H1 (cell line): ENCODE measurements around the gene ADPRHL1. TPM values are rescaled to one million over a fixed set of nuclear protein-coding genes. Genes with fewer than 3 reads are reported as not detected.

Experiments
- CTCF ChIA-PET: fragments of 300-600 bp; sonication (Branson Sonifier 250); formaldehyde crosslinking; loops from one replicate; lab custom pipeline; 2021; ENCODE audit not compliant: partially characterized antibody; lab: Charles Lee
- POLR2A ChIA-PET: fragments of 300-600 bp; sonication (Branson Sonifier 250); formaldehyde crosslinking; loops from one replicate; lab custom pipeline; 2021; ENCODE audit warnings: inconsistent platforms; ENCODE audit not compliant: partially characterized antibody; lab: Charles Lee
- DNase-seq, 2 experiments: peaks; one replicate each; pipeline versions ENCODE4 v3.0.0 to v3.0.0-alpha.2; 2010 to 2022; ENCODE audit warnings: low spot score in 2 of 2, low read depth in 1 of 2, mixed read lengths in 1 of 2
- FAIRE-seq: peaks from 2 replicates; lab custom pipeline; 2011; peaks lifted over from hg19 to GRCh38; lab: Jason Lieb, UNC
- H2AFZ ChIP-seq: 2 replicates; pipeline ENCODE4 v1.8.1; 2012; ENCODE audit warnings: low read length, inconsistent platforms
- H2AK5ac ChIP-seq: 2 replicates; pipeline ENCODE4 v1.6.1; 2013; ENCODE audit warnings: low read depth, low read length
- H2BK120ac ChIP-seq: replicated peaks from 2 replicates; pipeline ENCODE3; 2013; ENCODE audit warnings: low read depth, low read length, inconsistent platforms
- H2BK12ac ChIP-seq: 2 replicates; pipeline ENCODE4 v1.6.1; 2013; ENCODE audit warnings: low read depth, low read length
- H2BK15ac ChIP-seq: 2 replicates; pipeline ENCODE4 v1.6.1; 2013; ENCODE audit warnings: low read length
- H2BK20ac ChIP-seq: 2 replicates; pipeline ENCODE4 v1.6.1; 2013; ENCODE audit warnings: low read length
- H2BK5ac ChIP-seq: 2 replicates; pipeline ENCODE4 v1.6.1; 2013; ENCODE audit warnings: low read depth, low read length
- H3K14ac ChIP-seq: 2 replicates; pipeline ENCODE4 v1.6.1; 2013; ENCODE audit warnings: inconsistent platforms; ENCODE audit not compliant: insufficient read length
- H3K18ac ChIP-seq: 2 replicates; pipeline ENCODE4 v1.6.1; 2013; ENCODE audit warnings: low read length; ENCODE audit errors: extremely low read depth
- H3K23ac ChIP-seq: 2 replicates; pipeline ENCODE4 v1.6.1; 2013; ENCODE audit warnings: inconsistent platforms; ENCODE audit not compliant: insufficient read length
- H3K23me2 ChIP-seq: 2 replicates; pipeline ENCODE4 v1.6.1; 2013; ENCODE audit warnings: low read depth, low read length
- H3K27ac ChIP-seq: 2 replicates; pipeline ENCODE4 v1.6.1; 2011; ENCODE audit warnings: low read depth, low read length, inconsistent platforms
- H3K27me3 ChIP-seq, 4 experiments: replicated peaks in 1 of 4; 1 replicate in 1 of 4; 2 replicates in 3 of 4; pipeline versions ENCODE4 v1.6.1 to v1.8.1; 2011 to 2013; ENCODE audit warnings: low read length in 3 of 4, mild to moderate bottlenecking in 3 of 4, inconsistent platforms in 2 of 4, mixed read lengths in 2 of 4, moderate library complexity in 1 of 4; ENCODE audit not compliant: control insufficient read depth in 3 of 4, insufficient read depth in 3 of 4; ENCODE audit errors: extremely low read depth in 1 of 4
- H3K36me3 ChIP-seq, 4 experiments: 2 replicates each; pipeline versions ENCODE4 v1.6.1 to v1.8.1; 2011 to 2013; ENCODE audit warnings: mild to moderate bottlenecking in 4 of 4, low read length in 3 of 4, moderate library complexity in 2 of 4, control low read depth in 1 of 4, inconsistent platforms in 1 of 4; ENCODE audit not compliant: insufficient read depth in 4 of 4, control insufficient read depth in 2 of 4
- H3K4ac ChIP-seq: replicated peaks from 2 replicates; pipeline ENCODE3; 2013; ENCODE audit warnings: low read length, low read depth, mixed read lengths, inconsistent platforms; ENCODE audit not compliant: insufficient read length
- H3K4me1 ChIP-seq, 4 experiments: replicated peaks in 1 of 4; 1 replicate in 1 of 4; 2 replicates in 3 of 4; pipeline versions ENCODE4 v1.6.1 to v1.8.1; 2011 to 2013; ENCODE audit warnings: low read length in 3 of 4, inconsistent platforms in 2 of 4, mixed read lengths in 1 of 4; ENCODE audit not compliant: insufficient read depth in 4 of 4, control insufficient read depth in 3 of 4
- H3K4me2 ChIP-seq, 2 experiments: 2 replicates each; pipeline versions ENCODE4 v1.6.1 to v1.8.1; 2011 to 2013; ENCODE audit warnings: low read depth in 2 of 2, low read length in 2 of 2, control low read depth in 1 of 2, inconsistent platforms in 1 of 2, mild to moderate bottlenecking in 1 of 2; ENCODE audit not compliant: insufficient read depth in 1 of 2
- H3K4me3 ChIP-seq, 4 experiments: fragments of 200-600, 300-600 bp in 1 of 4; sonication (generic), shearing (Covaris generic), sonication (Bioruptor Twin) in 1 of 4; 2 replicates each; pipeline versions ENCODE4 v1.5.1 to v1.8.1; 2011 to 2016; ENCODE audit warnings: low read length in 4 of 4, low read depth in 3 of 4, control low read depth in 2 of 4, inconsistent platforms in 2 of 4, mild to moderate bottlenecking in 2 of 4, mixed read lengths in 1 of 4, moderate library complexity in 1 of 4; ENCODE audit not compliant: insufficient read depth in 2 of 4; ENCODE audit errors: extremely low read depth in 1 of 4
- H3K56ac ChIP-seq: replicated peaks from 2 replicates; pipeline ENCODE3; 2013; ENCODE audit warnings: low read depth, mild to moderate bottlenecking, mixed read lengths, low read length, inconsistent platforms; ENCODE audit not compliant: insufficient read length
- H3K79me1 ChIP-seq: 2 replicates; pipeline ENCODE4 v1.6.1; 2013; ENCODE audit warnings: low read depth, low read length, control low read depth
- H3K79me2 ChIP-seq, 2 experiments: 2 replicates each; pipeline versions ENCODE4 v1.6.1 to v1.8.1; 2012 to 2013; ENCODE audit warnings: low read length in 2 of 2, mild to moderate bottlenecking in 2 of 2, inconsistent platforms in 1 of 2; ENCODE audit not compliant: insufficient read depth in 2 of 2, control insufficient read depth in 1 of 2
- H3K9ac ChIP-seq, 4 experiments: replicated peaks in 1 of 4; 1 replicate in 1 of 4; 2 replicates in 3 of 4; pipeline versions ENCODE4 v1.6.1 to v1.8.1; 2011 to 2013; ENCODE audit warnings: low read depth in 3 of 4, low read length in 3 of 4, control low read depth in 2 of 4, mild to moderate bottlenecking in 2 of 4, moderate library complexity in 2 of 4, inconsistent platforms in 1 of 4; ENCODE audit errors: extremely low read depth in 1 of 4
- H3K9me3 ChIP-seq, 2 experiments: 2 replicates each; pipeline versions ENCODE4 v1.6.1 to v1.8.1; 2012 to 2013; ENCODE audit warnings: mild to moderate bottlenecking in 2 of 2, moderate library complexity in 2 of 2, control low read depth in 1 of 2, inconsistent platforms in 1 of 2, low read depth in 1 of 2, low read length in 1 of 2, mixed read lengths in 1 of 2; ENCODE audit not compliant: insufficient read depth in 2 of 2
- H4K20me1 ChIP-seq, 2 experiments: replicated peaks in 1 of 2; 2 replicates each; pipeline versions ENCODE3 to v1.8.1; 2011 to 2013; ENCODE audit warnings: inconsistent platforms in 2 of 2, low read length in 2 of 2, mild to moderate bottlenecking in 1 of 2; ENCODE audit not compliant: insufficient read depth in 2 of 2, control insufficient read depth in 1 of 2
- H4K5ac ChIP-seq: 2 replicates; pipeline ENCODE4 v1.6.1; 2013; ENCODE audit warnings: low read length, low read depth, mixed read lengths, inconsistent platforms; ENCODE audit not compliant: insufficient read length
- H4K8ac ChIP-seq: 2 replicates; pipeline ENCODE4 v1.8.0; 2013; ENCODE audit warnings: mild to moderate bottlenecking, moderate library complexity, low read length, inconsistent platforms; ENCODE audit not compliant: insufficient read depth; ENCODE audit errors: extremely low read depth
- H4K91ac ChIP-seq: replicated peaks from 2 replicates; pipeline ENCODE3; 2013; ENCODE audit warnings: low read length, mixed read lengths, inconsistent platforms; ENCODE audit not compliant: insufficient read length
- CBX5 ChIP-seq: fragments of 300-800, 300-1000 bp; sonication (generic); IDR thresholded peaks from 2 replicates; pipeline ENCODE4 v1.7.1; 2016; ENCODE audit warnings: antibody characterized with exemption, low read length, low read depth
- CHD2 ChIP-seq: IDR thresholded peaks from 2 replicates; pipeline ENCODE4 v1.6.1; 2012; ENCODE audit warnings: low read length, improper control_type of control experiment
- CTBP2 ChIP-seq: IDR thresholded peaks from 2 replicates; pipeline ENCODE4 v1.7.0; 2011; ENCODE audit warnings: borderline replicate concordance, mild to moderate bottlenecking, moderate library complexity, mixed read lengths, low read length; ENCODE audit not compliant: insufficient read depth, insufficient read length
- HDAC2 ChIP-seq, 2 experiments: fragments of 300-600 bp in 1 of 2; sonication (generic) in 1 of 2; IDR thresholded peaks; 2 replicates each; pipeline ENCODE4 v1.6.1; 2011 to 2012; ENCODE audit warnings: low read depth in 2 of 2, low read length in 2 of 2, mild to moderate bottlenecking in 2 of 2, moderate library complexity in 2 of 2, borderline replicate concordance in 1 of 2, inconsistent platforms in 1 of 2
- KDM1A ChIP-seq: fragments of 200-600, 300-600 bp; sonication (generic); IDR thresholded peaks from 2 replicates; pipeline ENCODE4 v1.7.1; 2016; ENCODE audit warnings: mild to moderate bottlenecking, low read length, borderline replicate concordance
- MAFK ChIP-seq: IDR thresholded peaks from 2 replicates; pipeline ENCODE4 v1.6.1; 2012; ENCODE audit warnings: low read depth, mild to moderate bottlenecking, improper control_type of control experiment, low read length
- POU5F1 ChIP-seq: IDR thresholded peaks from 2 replicates; pipeline ENCODE4 v1.6.1; 2011; ENCODE audit warnings: low read depth, mild to moderate bottlenecking, low read length, moderate library complexity
- RBBP5 ChIP-seq: IDR thresholded peaks from 2 replicates; pipeline ENCODE4 v1.7.1; 2012; ENCODE audit warnings: low read depth, mild to moderate bottlenecking, inconsistent platforms, low read length, moderate library complexity, borderline replicate concordance
- RNF2 ChIP-seq: fragments of 200-900, 300-1000 bp; sonication (generic); IDR thresholded peaks from 2 replicates; pipeline ENCODE4 v1.7.1; 2016; ENCODE audit warnings: borderline replicate concordance, low read depth, mild to moderate bottlenecking, antibody characterized with exemption, low read length; ENCODE audit not compliant: poor library complexity, severe bottlenecking; ENCODE audit errors: missing control alignments
- SIX5 ChIP-seq: IDR thresholded peaks from 2 replicates; pipeline ENCODE4 v1.6.1; 2011; ENCODE audit warnings: mild to moderate bottlenecking, low read depth, low read length
- SP2 ChIP-seq: IDR thresholded peaks from 2 replicates; pipeline ENCODE4 v1.6.1; 2012; ENCODE audit warnings: mild to moderate bottlenecking, low read length, inconsistent platforms
- WGBS, 2 experiments: shearing (Covaris generic) in 1 of 2; methylation state at CpG; one replicate each; pipeline versions ENCODE4 v1.1.6 to v1.1.7; 2013 to 2015; ENCODE audit warnings: low lambda C conversion rate in 2 of 2, mixed read lengths in 2 of 2, inconsistent platforms in 1 of 2, low coverage in 1 of 2, missing lambda C conversion rate in 1 of 2; ENCODE audit not compliant: insufficient replicate concordance in 2 of 2, insufficient coverage in 1 of 2, insufficient read length in 1 of 2; ENCODE audit errors: extremely low coverage in 1 of 2, missing lambda C conversion rate in 1 of 2; 5-methylcytosine and 5-hydroxymethylcytosine counted together
- polyA plus RNA-seq, 7 experiments: library from polyadenylated mRNA; depleted of rRNA in 3 of 7; stranded (reverse) in 5 of 7; unstranded in 2 of 7; fragments of >200 nt in 5 of 7; fragments of 200-250 nt in 2 of 7; gene quantifications; 1 replicate in 5 of 7; 2 replicates in 1 of 7; 4 replicates in 1 of 7; pipeline versions ENCODE4 v1.2.1 to v1.2.3, GENCODE V29; 2011 to 2013; ENCODE audit warnings: missing spikeins in 2 of 7, mixed read lengths in 2 of 7
- total RNA-seq: library from RNA; stranded (reverse); fragmentation: NEBNext Ultra II Directional; extraction: Animal tissue kit (Norgen Biotek cat#: 25700); gene quantifications from 2 replicates; pipeline ENCODE4 v1.2.1, GENCODE V29; 2021

The ADPRHL1 gene
- total and polyA plus RNA-seq, 2 of the 8 experiments (the other 6 are each of a cell fraction or from before 2014, with no cell fraction given): 0.74 to 1.7 TPM

GRCh38 chr13:113427562-113428468 lies 25.5 kb downstream of the ADPRHL1 start:
- no peak overlapping the region for H2BK20ac ChIP-seq
- FAIRE-seq (no peak), DNase-seq (no peak)
- no peak overlapping the region for H2BK5ac ChIP-seq
- no peak overlapping the region for H2BK15ac ChIP-seq
- ChIA-PET POLR2A (interaction anchor here (0.7 kb wide), 1 partner anchor 33 kb away, joined by 4 read pairs; no protein-coding TSS in a partner anchor), CTCF (interaction anchor here (1.0 to 1.3 kb wide), 3 partner anchors 16 to 104 kb away, joined by 3 to 4 read pairs (median 3); no protein-coding TSS in a partner anchor)
- no peak overlapping the region for H3K4me3 ChIP-seq
- no peak overlapping the region for H4K91ac ChIP-seq
- H3K79me2 ChIP-seq: no peaks in the 10 kb centered on the region
- H2BK120ac ChIP-seq: no peak overlapping the region
- H4K20me1 ChIP-seq: no peaks in the 10 kb centered on the region
- no peak overlapping the region for H4K5ac ChIP-seq
- H3K9me3 ChIP-seq: no peaks in the 10 kb centered on the region
- no peak overlapping the region for H3K4me2 ChIP-seq
- H3K79me1 ChIP-seq: no peaks in the 10 kb centered on the region
- H3K18ac ChIP-seq: no peak overlapping the region; the same call in 1 of the 2 replicates
- H3K27me3 ChIP-seq: no peaks in the 10 kb centered on the region
- 89% methylated on average over 30 of the region's 31 CpGs; no CpG with 5 or more reads in 1 of the 2 experiments for WGBS, 2 experiments
- H2AK5ac ChIP-seq: no peak overlapping the region
- no peaks in the 10 kb centered on the region for H3K36me3 ChIP-seq
- no peak overlapping the region; a peak in 1 of 7 replicates for H3K9ac ChIP-seq
- H4K8ac ChIP-seq: peak overlapping the region; percentile 79; the same call in 1 of the 2 replicates
- no peak overlapping the region for H3K56ac ChIP-seq
- H3K14ac ChIP-seq: no peak overlapping the region
- H3K4me1 ChIP-seq: no peaks in the 10 kb centered on the region
- H2BK12ac ChIP-seq: no peak overlapping the region
- no peak overlapping the region for H3K27ac ChIP-seq
- H3K4ac ChIP-seq: no peak overlapping the region
- no peak overlapping the region; the same call in 1 of the 2 replicates for H2AFZ ChIP-seq
- H3K23me2 ChIP-seq: peaks cover 4% of the 10 kb centered on the region; the same call in 1 of the 2 replicates
- H3K23ac ChIP-seq: no peak overlapping the region
- TF ChIP-seq MAFK (no peak), CTBP2 (no peak), RBBP5 (no peak), CHD2 (no peak), CBX5 (no peak), RNF2 (no peak), SP2 (no peak), HDAC2 (IDR thresholded peaks at IDR 0.05; ENCODE audit: borderline replicate concordance in 1 of 2, low read depth in 2 of 2, low read length in 2 of 2) (no peak), POU5F1 (no peak), KDM1A (no peak), SIX5 (no peak)
